GM21367 (cell line): ENCODE measurements around the gene SPIB.
A peak's percentile ranks its signal among the peaks of the same experiment; 100 is the strongest.

Experiments
- ATAC-seq: cut with Tn5 transposase; IDR thresholded peaks from one replicate; pipeline ENCODE4 v1.9.1; 2021; ENCODE audit not compliant: unreplicated experiment

The SPIB gene

GRCh38 chr19:50417111-50418081, 1.3 kb upstream of the SPIB start:
- ATAC-seq, result no peak

- no peak for ATAC-seq
Observed at GRCh38 chr19:50419022-50419579, 363 bp downstream of the SPIB start.

- ATAC-seq, result no peak
Observed at GRCh38 chr19:50419580-50420035, 870 bp downstream of the SPIB start.

GRCh38 chr19:50420127-50420526, 1.4 kb downstream of the SPIB start:
- no peak for ATAC-seq

- no peak for ATAC-seq
Observed at GRCh38 chr19:50420808-50421207, 2.1 kb downstream of the SPIB start.

- no peak for ATAC-seq
Observed at GRCh38 chr19:50422397-50423278, 3.9 kb downstream of the SPIB start.

- ATAC-seq, result no peak
Observed at GRCh38 chr19:50423279-50424113, 4.8 kb downstream of the SPIB start.

GRCh38 chr19:50425581-50425980, 6.8 kb downstream of the SPIB start:
- no peak for ATAC-seq

GRCh38 chr19:50427318-50427925, 8.7 kb downstream of the SPIB start:
- ATAC-seq, result no peak

GRCh38 chr19:50427997-50428425, 9.3 kb downstream of the SPIB start:
- ATAC-seq, result no peak

- no peak for ATAC-seq
Observed at GRCh38 chr19:50428772-50429463, 10.2 kb downstream of the SPIB start.

GRCh38 chr19:50430888-50431342, 12.2 kb downstream of the SPIB start:
- ATAC-seq, result no peak

- peak; percentile 51 for ATAC-seq
Observed at GRCh38 chr19:50431343-50432220, 12.8 kb downstream of the SPIB start.

GRCh38 chr19:50432221-50433028, 13.7 kb downstream of the SPIB start, which contains the start of gene MYBPC2:
Gene MYBPC2 (plus strand): TSS chr19:50432892. CDS start chr19:50432954, 62 bp downstream.
- no peak for ATAC-seq

GRCh38 chr19:50433201-50434180, 14.8 kb downstream of the SPIB start:
- ATAC-seq, result no peak

GRCh38 chr19:50434525-50434924, 15.8 kb downstream of the SPIB start:
- no peak for ATAC-seq
